TTC549 (cell line): ENCODE results near the gene MESP2.
"Not testable (repeated sequence)": the region's sequence is repeated elsewhere in the genome, so short reads cannot be mapped to it uniquely, and the experiment has no call there.

Experiments
- FAIRE-seq: peaks from 2 replicates; lab custom pipeline; 2012; peaks lifted over from hg19 to GRCh38; lab: Jason Lieb, UNC

The MESP2 gene

GRCh38 chr15:89781891-89782618 lies 5.9 kb downstream of the MESP2 start:
- FAIRE-seq, result no peak

DNA sequence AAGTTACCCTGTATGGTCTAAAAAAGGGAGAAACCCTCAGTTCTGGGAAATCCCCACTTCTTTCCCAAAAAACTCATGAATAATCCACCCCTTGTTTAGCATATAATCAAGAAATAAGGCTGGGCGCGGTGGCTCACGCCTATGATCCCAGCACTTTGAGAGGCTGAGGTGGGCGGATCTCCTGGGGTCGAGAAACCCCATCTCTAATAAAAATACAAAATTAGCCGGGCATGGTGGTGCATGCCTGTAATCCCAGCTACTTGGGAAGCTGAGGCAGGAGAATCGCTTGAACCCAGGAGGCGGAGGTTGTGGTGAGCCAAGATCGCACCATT lies 6.5 kb downstream of the MESP2 start:
- FAIRE-seq, result not testable (repeated sequence)

GRCh38 chr15:89783111-89783860 lies 7.2 kb downstream of the MESP2 start:
- no peak for FAIRE-seq

GRCh38 chr15:89783861-89784685 lies 7.9 kb downstream of the MESP2 start:
- no peak for FAIRE-seq

- FAIRE-seq, result no peak
Measured at GRCh38 chr15:89784686-89784960, 8.5 kb downstream of the MESP2 start.

DNA sequence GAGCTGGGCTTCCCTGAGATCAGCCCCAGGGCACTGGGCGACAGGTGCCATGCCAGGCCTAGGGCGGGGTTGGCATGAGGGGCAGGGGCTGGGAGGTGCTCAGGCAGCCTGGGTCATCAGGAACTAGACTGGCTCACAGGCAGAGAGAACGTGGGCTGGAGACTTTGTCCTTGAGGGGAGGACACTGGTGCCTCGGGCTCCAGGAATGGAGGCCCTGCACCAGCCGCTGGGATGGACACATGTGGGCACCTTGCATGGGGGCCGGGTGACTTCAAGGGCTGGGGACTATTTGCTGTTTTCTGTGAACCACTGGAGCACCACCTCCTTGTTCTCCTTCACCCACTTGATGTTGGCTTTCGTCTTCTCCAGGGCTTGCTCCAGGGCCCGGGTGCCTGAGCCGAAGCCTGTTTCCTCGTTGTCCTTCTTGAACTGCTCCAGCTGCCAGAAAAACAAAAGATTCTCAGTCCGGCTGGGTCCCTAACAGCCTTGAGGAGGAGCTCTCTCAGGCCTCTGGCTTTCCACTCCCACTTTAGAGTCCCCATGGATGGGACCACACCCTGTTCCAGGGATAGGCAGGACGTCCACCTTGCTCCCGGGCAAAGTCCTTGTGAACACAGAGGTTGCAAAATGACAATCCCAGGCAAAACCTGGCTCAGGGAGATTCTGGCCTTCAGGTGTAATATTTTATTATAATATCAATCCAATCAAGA lies 9.1 kb downstream of the MESP2 start:
- FAIRE-seq, result no peak

DNA sequence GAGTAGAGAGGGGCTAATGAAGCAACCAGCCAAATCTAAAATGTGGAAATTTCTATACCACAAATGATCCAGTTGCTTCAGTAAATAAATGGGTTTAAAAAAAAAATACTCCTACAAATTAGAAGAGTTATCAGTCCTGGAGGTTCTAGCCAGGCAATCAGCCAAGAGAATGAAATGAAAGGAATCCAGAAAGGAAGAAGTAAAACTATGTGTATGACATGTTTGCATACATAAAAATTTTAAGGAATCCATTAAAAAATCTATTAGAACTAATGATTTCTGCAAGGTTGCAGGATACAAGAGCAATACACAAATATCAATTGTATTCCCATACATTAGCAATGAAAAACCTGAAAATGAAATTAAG lies 9.6 kb downstream of the MESP2 start:
- FAIRE-seq, result no peak

GRCh38 chr15:89787944-89788343 lies 11.8 kb downstream of the MESP2 start:
- no peak for FAIRE-seq

DNA sequence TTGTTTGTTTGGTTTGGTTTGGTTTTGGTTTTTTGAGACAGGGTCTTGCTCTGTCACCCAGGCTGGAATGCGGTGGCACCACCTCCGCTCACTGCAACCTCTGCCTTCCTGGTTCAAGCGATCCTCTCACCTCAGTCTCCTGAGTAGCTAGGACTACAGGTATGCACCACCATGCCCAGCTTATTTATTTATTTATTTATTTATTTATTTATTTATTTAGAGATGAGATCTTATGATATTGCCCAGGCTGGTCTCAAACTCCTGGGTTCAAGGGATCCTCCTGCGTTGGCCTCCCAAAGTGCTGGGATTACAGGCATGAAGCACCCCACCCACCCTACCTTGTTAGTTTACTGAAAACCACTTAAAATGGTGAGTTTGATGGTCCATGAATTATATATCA lies 12.5 kb downstream of the MESP2 start:
- not testable (repeated sequence) for FAIRE-seq

DNA sequence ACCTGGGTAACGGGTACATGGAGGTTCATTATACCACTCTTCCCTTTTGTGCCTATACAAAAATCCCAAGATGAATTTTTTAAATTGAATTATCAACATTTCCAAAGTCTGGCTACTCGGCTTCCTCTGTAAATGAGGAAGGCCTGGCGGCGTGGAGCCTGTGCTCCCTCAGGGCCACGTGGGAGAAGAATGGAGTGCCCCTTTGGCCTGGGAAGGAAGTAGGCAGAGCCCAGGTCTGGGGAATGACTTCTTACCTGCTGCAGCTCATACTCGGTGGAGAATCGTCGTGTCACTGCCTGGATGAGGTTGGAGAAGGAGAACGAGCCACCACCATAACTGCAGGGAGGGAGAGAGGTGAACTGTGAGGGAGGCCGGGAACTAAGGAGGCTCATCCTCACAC lies 14.1 kb downstream of the MESP2 start:
- no peak for FAIRE-seq

DNA sequence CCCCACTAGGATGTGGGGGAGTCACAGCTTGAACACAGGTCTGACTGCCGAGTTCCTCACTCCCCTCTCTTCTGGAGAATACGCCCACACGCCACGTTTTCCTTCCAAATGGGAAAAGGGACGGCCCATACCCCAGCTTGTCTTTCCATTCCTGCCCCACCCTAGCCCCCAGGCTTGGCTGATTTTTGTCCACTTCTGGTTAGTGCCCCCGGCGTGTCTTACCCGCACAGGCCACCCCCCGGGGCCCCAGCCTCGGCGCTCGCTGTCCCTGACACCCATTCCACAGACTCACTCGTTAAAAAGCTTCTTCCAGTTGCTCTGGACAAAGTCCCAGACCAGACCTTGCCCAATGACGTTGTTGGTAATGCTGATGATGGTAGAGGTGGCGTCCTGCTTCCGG lies 14.5 kb downstream of the MESP2 start:
- FAIRE-seq, result no peak

DNA sequence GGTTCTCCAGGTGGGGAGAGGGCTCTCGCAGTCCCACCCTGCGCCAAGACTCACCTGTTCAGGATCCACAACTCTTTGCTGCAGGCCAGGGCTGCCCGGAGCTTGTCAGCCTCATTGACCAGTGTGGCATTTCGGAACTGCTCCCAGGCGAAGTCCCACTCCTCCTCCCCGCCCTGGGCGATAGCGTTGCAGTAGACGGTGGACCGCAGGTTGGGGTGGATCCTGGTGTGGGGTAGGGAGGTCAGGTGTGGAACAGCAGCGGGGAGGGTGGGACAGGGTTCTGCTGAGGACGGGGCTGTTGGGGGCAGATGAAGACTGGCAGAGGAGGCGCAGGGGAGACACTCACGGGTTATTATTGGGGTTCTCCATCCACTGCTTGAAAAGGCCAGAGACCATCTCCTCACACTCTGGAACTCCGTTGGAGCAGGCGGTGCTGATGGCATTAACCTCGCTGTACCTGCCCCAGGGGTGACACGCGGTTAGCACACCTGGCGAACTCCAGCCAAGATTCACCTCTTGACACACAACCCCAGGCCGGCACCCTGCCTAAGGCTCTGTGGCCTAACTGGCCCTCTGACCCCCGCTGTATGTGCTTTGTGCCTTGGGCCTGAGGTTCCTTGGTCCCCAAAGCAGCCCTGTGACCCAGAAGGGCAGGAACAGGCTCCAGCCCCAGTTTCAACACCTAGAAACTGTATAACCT lies 16.1 kb downstream of the MESP2 start:
- FAIRE-seq, result no peak

DNA sequence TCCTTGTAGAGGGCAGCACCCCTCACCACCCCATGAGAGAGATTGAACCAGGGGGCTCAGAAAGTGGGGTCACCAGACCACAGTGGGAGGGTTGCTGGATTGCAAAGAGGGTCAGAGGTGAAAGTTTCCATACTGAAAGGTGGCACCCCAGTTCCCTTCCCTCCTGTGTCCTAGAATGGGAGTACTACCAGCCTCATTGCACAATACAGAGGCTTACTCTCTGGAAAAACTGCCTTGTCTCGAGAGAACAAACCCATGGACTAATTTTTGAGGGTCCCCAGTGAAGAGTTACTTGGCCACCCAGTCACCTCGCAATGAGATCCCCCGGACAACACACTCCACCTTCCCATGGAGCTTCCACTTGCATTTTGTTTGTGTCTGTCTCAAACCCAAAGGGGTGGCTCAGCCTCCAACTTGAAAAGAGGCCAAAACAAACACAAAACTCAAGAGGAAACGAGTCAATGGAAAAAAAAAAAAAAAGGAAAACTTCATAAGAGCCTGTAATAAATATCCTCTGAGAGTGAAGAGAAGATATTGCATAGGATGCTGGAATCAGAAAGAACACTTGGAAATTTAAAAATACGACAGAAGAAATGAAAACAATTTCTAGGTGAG lies 18.6 kb downstream of the MESP2 start:
- no peak for FAIRE-seq

DNA sequence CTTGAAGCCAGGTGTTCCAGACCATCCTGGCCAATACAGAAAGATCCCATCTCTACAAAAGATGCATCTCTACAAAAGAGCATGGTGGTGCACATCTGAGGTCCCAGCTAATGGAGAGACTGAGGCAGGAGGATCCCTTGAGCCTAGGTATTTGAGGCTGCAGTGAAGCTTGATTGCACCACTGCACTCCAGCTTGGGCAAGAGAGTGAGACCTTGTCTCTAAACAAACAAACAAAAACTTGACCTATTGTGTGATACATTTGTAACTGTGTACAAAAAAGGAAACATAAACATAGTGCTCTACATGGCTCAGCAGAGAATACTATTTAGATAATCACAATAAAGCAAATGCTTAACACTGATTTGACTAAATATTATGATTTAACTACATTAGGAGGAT lies 19.9 kb downstream of the MESP2 start:
- FAIRE-seq, result no peak

- no peak for FAIRE-seq
Measured at GRCh38 chr15:89797678-89798201, 21.6 kb downstream of the MESP2 start.

DNA sequence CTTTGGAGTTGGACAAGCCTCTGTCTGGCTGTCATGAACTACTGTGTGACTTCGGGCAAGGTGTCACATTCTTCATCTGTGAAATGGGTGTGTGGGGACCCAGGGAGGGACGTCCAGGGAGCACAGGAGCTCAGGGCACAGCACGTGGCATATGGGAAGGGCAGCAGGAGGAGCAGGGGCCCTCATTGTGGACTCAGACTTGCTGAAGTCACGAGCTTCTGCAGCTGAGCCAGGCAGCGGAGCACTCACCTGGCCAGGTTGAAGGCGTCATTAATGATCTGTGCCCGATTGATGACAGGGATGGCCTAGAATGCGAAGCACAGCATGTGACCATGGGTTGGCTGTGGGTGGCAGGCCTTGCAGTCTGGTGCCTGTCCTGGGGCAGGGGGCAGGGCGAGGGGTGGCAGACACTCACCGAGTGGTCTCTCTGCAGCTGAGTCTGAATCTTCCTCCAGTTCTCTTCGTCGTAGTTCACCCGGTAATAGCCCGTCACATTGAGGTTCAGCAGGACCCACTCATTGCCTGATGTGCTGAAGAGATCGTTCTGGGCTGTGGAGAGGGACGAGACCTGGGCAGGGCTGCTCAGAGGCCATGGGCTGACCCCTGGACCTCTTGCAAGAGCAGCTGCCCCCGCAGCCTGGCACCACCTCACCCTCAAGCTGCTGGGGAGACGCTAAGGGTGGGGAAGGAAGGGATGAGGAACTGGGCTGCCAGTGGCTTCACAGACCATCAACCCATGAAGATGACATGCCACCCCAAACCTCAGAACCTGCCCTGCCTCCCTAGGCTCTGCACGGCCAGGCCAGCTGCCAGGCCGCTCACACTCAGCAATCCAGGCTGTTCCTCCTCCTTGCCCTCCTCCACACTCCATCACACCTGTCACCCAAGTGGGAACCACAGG lies 23.1 kb downstream of the MESP2 start:
- FAIRE-seq, result no peak

DNA sequence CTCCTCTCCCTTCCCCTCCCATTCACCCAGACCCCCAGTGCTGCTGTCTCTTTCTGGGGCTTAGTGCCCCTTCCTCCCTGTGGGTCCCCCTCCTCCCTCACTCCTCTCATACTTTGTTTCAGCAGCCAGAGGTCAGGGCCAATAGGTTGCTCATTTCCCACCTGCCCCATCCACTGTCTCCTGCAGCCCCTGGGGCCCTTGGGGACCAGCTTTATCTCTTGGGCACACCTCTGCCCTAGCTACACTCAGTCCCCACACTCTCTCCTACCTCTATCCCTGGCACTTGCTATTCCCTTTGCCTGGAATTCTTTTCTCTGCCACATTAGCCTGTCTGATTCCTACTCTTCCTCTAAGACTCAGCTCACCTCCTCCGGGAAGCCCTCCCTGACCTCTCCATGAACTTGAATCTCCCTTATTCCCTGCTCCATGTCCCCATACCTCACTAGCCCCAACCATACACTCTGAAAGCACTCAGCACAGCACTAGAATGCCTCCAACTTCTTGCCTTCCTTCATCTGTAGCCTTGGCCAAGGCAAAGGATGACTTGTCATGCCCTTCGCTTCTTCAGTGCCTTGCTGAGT lies 23.9 kb downstream of the MESP2 start:
- FAIRE-seq, result no peak

DNA sequence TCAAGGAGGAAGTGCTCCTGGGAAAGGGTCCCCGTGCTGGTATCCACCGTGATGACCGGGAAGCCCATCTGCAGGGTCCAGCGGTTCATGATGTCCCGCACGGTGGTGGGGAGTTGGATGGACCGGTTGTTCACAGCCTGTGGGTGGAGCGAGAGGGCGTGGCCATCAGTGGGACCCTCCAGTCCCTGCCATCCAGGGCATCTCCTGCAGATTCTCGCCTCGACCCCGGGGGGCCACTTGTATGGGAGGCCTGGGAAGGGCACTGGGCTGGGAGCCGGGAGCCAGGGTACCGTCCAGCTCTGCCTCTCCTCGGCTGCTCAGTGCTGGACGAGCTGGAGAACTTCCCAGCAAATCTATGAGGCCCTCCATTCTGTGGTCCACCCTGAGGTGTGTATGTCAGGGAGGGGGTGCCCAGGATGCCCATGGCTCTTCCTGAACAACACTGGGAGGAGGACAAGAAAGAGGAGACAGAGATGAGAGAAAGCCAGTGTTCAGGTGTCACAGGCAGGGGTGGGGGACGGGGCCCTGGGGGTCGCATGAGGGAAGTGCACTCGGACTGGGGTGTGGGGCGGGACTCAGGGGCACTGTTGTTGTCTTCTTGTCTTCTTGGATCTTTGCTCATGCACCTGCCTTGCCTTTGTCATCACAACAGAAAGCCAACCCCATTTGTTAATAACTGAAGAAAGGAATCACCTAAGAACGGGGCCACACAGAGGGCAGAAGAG lies 25.5 kb downstream of the MESP2 start:
- no peak for FAIRE-seq

DNA sequence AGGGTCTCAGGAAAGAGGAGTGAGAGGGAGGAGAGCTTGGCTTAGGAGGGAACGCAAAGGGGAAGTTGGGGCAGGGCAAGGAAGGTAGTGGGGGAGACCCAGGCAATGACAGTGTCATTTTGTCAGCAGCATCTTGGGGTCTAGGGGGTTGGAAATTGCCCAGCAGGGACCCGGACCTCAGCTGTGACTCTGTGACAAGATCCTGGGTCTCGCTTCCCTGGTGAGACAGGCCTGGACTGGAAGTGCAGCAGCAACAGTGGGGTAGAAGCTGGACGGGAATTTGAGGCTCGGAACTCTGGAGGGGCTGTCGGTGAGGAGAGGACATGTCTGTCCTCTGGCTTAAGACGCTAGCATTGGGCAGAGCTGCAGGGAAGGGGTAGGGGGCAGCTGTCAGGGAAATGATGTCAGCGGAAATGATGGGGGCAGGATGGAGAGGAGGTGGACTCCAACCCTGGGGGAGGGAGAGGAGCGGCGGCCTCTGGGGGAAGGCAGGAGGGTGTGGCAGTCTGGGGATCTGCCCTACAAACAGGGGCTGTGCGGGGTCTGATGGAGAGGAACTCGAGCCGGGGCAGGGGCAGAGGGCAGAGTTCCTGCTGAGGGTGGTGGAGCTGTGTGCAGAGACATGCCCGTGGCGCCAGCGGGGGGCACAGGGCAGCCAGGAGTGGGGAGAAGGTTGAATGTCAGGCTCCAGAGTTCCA lies 26.2 kb downstream of the MESP2 start:
- FAIRE-seq, result no peak
